NB4 (cell line): ENCODE data around the gene LIN54.

Source experiments
- MYC ChIP-seq: IDR thresholded peaks from 2 replicates; pipeline ENCODE4 v1.6.1; 2011; ENCODE audit warnings: low read depth, low read length
- POLR2A ChIP-seq: IDR thresholded peaks from 2 replicates; pipeline ENCODE4 v1.6.1; 2011; ENCODE audit warnings: mild to moderate bottlenecking; ENCODE audit not compliant: insufficient read length; ENCODE audit errors: extremely low read depth
- TF ChIP-seq, protein P1 (sequence below): IDR thresholded peaks from one replicate; pipeline ENCODE4 v1.5.1; 2012; ENCODE audit warnings: low read depth, low read length
- TF ChIP-seq, protein P2 (sequence below): IDR thresholded peaks from 2 replicates; pipeline ENCODE4 v1.6.1; 2011; ENCODE audit warnings: low read depth, low read length

DNA sequence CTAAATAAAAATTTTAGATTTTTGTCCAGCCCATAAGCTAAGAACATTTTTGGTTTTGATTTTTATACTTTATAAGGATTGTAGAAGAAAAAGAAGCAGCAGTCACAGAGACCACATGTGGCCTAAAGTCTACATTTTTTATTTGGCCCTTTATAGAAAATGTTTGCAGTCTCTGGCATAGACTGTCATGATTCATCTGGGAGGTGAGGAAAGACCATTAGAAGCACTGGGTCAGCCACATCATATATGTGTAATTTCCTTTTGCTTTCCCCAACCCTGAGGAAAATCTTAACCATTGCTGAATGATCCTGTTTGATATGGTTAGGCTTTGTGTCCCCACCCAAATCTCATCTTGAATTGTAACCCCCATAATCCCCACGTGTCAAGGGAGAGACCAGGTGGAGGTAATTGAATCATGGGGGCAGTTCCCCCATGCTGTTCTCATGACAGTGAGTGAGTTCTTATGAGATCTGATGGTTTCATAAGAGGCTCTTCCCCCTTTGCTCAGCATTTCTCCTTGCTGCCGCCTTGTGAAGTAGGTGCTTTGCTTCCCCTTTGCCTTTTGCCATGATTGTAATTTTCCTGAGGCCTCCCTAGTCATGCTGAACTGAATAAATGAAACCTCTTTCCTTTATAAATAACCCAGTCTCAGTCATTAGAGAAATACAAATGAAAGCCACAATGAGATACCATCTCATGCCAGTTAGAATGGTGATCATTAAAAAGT lies 12.3 kb upstream of the LIN54 start:
- TF ChIP-seq, protein P1, sequence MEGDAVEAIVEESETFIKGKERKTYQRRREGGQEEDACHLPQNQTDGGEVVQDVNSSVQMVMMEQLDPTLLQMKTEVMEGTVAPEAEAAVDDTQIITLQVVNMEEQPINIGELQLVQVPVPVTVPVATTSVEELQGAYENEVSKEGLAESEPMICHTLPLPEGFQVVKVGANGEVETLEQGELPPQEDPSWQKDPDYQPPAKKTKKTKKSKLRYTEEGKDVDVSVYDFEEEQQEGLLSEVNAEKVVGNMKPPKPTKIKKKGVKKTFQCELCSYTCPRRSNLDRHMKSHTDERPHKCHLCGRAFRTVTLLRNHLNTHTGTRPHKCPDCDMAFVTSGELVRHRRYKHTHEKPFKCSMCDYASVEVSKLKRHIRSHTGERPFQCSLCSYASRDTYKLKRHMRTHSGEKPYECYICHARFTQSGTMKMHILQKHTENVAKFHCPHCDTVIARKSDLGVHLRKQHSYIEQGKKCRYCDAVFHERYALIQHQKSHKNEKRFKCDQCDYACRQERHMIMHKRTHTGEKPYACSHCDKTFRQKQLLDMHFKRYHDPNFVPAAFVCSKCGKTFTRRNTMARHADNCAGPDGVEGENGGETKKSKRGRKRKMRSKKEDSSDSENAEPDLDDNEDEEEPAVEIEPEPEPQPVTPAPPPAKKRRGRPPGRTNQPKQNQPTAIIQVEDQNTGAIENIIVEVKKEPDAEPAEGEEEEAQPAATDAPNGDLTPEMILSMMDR: no peak
- TF ChIP-seq, protein P2, sequence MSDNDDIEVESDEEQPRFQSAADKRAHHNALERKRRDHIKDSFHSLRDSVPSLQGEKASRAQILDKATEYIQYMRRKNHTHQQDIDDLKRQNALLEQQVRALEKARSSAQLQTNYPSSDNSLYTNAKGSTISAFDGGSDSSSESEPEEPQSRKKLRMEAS: no peak
- no peak for TF ChIP-seq POLR2A
- TF ChIP-seq MYC: no peak
